GM12878 (cell line): ENCODE measurements around the gene GRM7.

ENCODE experiments used
- ESRRA ChIP-seq: IDR thresholded peaks from 2 replicates; pipeline ENCODE4 v1.6.1; 2012; ENCODE audit warnings: mild to moderate bottlenecking, low read length, improper control_type of control experiment
- EZH2 ChIP-seq: IDR thresholded peaks from 2 replicates; pipeline ENCODE4 v1.6.1; 2012; ENCODE audit warnings: low read depth, mild to moderate bottlenecking, control low read depth, inconsistent platforms, low read length, borderline replicate concordance; ENCODE audit not compliant: control insufficient read depth
- FOXM1 ChIP-seq: IDR thresholded peaks from 2 replicates; pipeline ENCODE4 v1.6.1; 2012; ENCODE audit warnings: low read depth, mild to moderate bottlenecking, inconsistent platforms, low read length, moderate library complexity
- NR2C2 ChIP-seq: IDR thresholded peaks from 2 replicates; pipeline ENCODE4 v1.6.1; 2011; ENCODE audit warnings: borderline replicate concordance, low read depth; ENCODE audit not compliant: control insufficient read depth, insufficient read length
- POLR2A ChIP-seq: IDR thresholded peaks from 2 replicates; pipeline ENCODE4 v1.6.1; 2011; ENCODE audit warnings: low read depth, mild to moderate bottlenecking, low read length
- RAD21 ChIP-seq: IDR thresholded peaks from 2 replicates; pipeline ENCODE4 v1.6.1; 2011; ENCODE audit warnings: mild to moderate bottlenecking, low read depth, low read length, moderate library complexity; ENCODE audit not compliant: insufficient read depth
- RAD51 ChIP-seq: fragments of 450-650 bp; IDR thresholded peaks from 2 replicates; pipeline ENCODE4 v1.6.1; 2016; ENCODE audit warnings: moderate library complexity, mild to moderate bottlenecking, inconsistent platforms
- RFX5 ChIP-seq: IDR thresholded peaks from 2 replicates; pipeline ENCODE4 v1.6.1; 2011; ENCODE audit warnings: low read depth, low read length, improper control_type of control experiment
- SMAD1 ChIP-seq: fragments of 450-650 bp; IDR thresholded peaks from 2 replicates; pipeline ENCODE4 v1.6.1; 2018; ENCODE audit warnings: mild to moderate bottlenecking, low read depth; ENCODE audit not compliant: partially characterized antibody
- ZNF217 ChIP-seq: fragments of 450-650 bp; IDR thresholded peaks from 2 replicates; pipeline ENCODE4 v1.6.1; 2017; ENCODE audit warnings: antibody characterized with exemption, mild to moderate bottlenecking
- TF ChIP-seq, protein P1 (sequence below): IDR thresholded peaks from 2 replicates; pipeline ENCODE4 v1.6.1; 2011; ENCODE audit warnings: borderline replicate concordance, low read depth, mild to moderate bottlenecking, moderate library complexity, low read length; ENCODE audit not compliant: insufficient read depth, poor library complexity, severe bottlenecking
- TF ChIP-seq, protein P2 (sequence below), 3 experiments: IDR thresholded peaks in 2 of 3; conservative IDR thresholded peaks in 1 of 3; 2 replicates each; pipeline ENCODE4 v1.5.1; 2011; ENCODE audit warnings: low read depth in 3 of 3, low read length in 3 of 3, mild to moderate bottlenecking in 3 of 3, control low read depth in 2 of 3, moderate library complexity in 2 of 3, inconsistent platforms in 1 of 3, mixed read lengths in 1 of 3; ENCODE audit not compliant: control insufficient read depth in 2 of 3, insufficient read depth in 1 of 3; ENCODE audit errors: extremely low read depth in 1 of 3
- TF ChIP-seq, protein P3 (sequence below): IDR thresholded peaks from 2 replicates; pipeline ENCODE4 v1.6.1; 2011; ENCODE audit warnings: low read depth, mild to moderate bottlenecking, low read length, moderate library complexity, borderline replicate concordance; ENCODE audit errors: extremely low read depth

DNA sequence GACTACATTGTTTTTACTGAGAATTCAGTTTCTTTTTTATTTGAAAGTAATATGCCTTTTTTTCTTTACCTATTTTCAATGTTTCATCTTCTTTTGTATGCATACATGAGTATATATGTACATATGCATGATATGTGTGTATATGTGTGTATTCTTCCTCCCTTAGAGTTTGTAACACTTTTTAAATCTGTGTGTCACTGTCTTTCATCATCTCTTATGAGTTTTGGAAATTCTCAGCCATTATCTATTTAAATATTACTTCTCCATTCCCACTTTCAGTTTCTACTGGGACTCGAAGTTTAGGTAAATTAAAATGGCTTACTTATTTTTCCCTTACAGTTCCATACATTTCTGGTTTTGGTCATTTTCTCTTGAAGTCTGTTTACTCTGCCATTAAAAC is 754.1 kb downstream of the GRM7 start:
- TF ChIP-seq, protein P1, sequence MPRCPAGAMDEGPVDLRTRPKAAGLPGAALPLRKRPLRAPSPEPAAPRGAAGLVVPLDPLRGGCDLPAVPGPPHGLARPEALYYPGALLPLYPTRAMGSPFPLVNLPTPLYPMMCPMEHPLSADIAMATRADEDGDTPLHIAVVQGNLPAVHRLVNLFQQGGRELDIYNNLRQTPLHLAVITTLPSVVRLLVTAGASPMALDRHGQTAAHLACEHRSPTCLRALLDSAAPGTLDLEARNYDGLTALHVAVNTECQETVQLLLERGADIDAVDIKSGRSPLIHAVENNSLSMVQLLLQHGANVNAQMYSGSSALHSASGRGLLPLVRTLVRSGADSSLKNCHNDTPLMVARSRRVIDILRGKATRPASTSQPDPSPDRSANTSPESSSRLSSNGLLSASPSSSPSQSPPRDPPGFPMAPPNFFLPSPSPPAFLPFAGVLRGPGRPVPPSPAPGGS = no peak
- no peak for TF ChIP-seq RAD51
- TF ChIP-seq, protein P2, sequence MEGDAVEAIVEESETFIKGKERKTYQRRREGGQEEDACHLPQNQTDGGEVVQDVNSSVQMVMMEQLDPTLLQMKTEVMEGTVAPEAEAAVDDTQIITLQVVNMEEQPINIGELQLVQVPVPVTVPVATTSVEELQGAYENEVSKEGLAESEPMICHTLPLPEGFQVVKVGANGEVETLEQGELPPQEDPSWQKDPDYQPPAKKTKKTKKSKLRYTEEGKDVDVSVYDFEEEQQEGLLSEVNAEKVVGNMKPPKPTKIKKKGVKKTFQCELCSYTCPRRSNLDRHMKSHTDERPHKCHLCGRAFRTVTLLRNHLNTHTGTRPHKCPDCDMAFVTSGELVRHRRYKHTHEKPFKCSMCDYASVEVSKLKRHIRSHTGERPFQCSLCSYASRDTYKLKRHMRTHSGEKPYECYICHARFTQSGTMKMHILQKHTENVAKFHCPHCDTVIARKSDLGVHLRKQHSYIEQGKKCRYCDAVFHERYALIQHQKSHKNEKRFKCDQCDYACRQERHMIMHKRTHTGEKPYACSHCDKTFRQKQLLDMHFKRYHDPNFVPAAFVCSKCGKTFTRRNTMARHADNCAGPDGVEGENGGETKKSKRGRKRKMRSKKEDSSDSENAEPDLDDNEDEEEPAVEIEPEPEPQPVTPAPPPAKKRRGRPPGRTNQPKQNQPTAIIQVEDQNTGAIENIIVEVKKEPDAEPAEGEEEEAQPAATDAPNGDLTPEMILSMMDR (IDR thresholded peaks at IDR 0.05 in 2 of 3, conservative IDR thresholded peaks at IDR 0.05 in 1 of 3; ENCODE audit: control insufficient read depth in 2 of 3, extremely low read depth in 1 of 3, insufficient read depth in 1 of 3, low read depth in 3 of 3, low read length in 3 of 3) = no peak
- no peak for TF ChIP-seq RFX5
- TF ChIP-seq ZNF217 = no peak
- no peak for TF ChIP-seq NR2C2
- no peak for TF ChIP-seq SMAD1
- no peak for TF ChIP-seq RAD21
- no peak for TF ChIP-seq FOXM1
- TF ChIP-seq ESRRA = no peak
- no peak for TF ChIP-seq POLR2A
- TF ChIP-seq, protein P3, sequence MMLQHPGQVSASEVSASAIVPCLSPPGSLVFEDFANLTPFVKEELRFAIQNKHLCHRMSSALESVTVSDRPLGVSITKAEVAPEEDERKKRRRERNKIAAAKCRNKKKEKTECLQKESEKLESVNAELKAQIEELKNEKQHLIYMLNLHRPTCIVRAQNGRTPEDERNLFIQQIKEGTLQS = no peak
- TF ChIP-seq EZH2 = no peak
